Pancreas (tissue), 10 donors: ENCODE measurements around the gene PCDH15. TPM values are rescaled to one million over a fixed set of nuclear protein-coding genes. Genes with fewer than 3 reads are reported as not detected.

Experiments
- ATAC-seq, 4 donors: fragments of 200-7000 bp; cut with Tn5 transposase; one replicate each; pipeline versions ENCODE4 v1.8.0 to v1.9.1; 2020; ENCODE audit warnings: mild to moderate bottlenecking in 4 of 4, moderate library complexity in 4 of 4
- DNase-seq, 6 donors: peaks; one replicate each; pipeline ENCODE4 v3.0.0-alpha.2; 2020
- FAIRE-seq: peaks from 2 replicates; lab custom pipeline; 2012; peaks lifted over from hg19 to GRCh38; lab: Jason Lieb, UNC
- H3K27ac ChIP-seq, 4 donors: fragments of 200-600 bp; sonication (generic); 1 replicate in 3 of 4; 2 replicates in 1 of 4; pipeline versions ENCODE4 v1.5.0 to v1.8.0; 2020
- H3K27me3 ChIP-seq, 4 donors: fragments of 200-600 bp; one replicate each; pipeline ENCODE4 v1.8.0; 2021
- H3K36me3 ChIP-seq, 3 donors: fragments of 200-600 bp; sonication (generic) in 1 of 3; one replicate each; pipeline versions ENCODE4 v1.5.0 to v1.8.0; 2020 to 2021
- H3K4me1 ChIP-seq, 3 donors: fragments of 200-600 bp; one replicate each; pipeline ENCODE4 v1.8.0; 2021
- H3K4me3 ChIP-seq, 4 donors: fragments of 200-600 bp; sonication (generic) in 2 of 4; one replicate each; pipeline versions ENCODE4 v1.5.0 to v1.8.0; 2020 to 2021
- H3K9me3 ChIP-seq, 4 donors: fragments of 200-600 bp; one replicate each; pipeline ENCODE4 v1.8.0; 2021
- CTCF ChIP-seq, 4 donors: fragments of 200-600 bp; sonication (generic) in 3 of 4; IDR thresholded peaks; one replicate each; pipeline versions ENCODE4 v1.5.0 to v1.8.0; 2021; ENCODE audit warnings: antibody characterized with exemption in 4 of 4
- WGBS, 2 donors: extraction: QIAGEN DNeasy Blood & Tissue Kit; methylation state at CpG; one replicate each; pipeline ENCODE4 v1.1.7; 2013; 5-methylcytosine and 5-hydroxymethylcytosine counted together
- intact Hi-C, 3 donors: fragments of 100-400 bp; cut with DNase I; formaldehyde crosslinking; loops; one replicate each; pipeline versions ENCODE4 v1.11.1 to v1.14.2; 2022
- polyA plus RNA-seq, 2 donors: library from polyadenylated mRNA; stranded (reverse); fragments of 200-250 nt; gene quantifications; one replicate each; pipeline ENCODE4 v1.2.3, GENCODE V29; 2013
- total RNA-seq, 6 donors: library from RNA; stranded (reverse); fragmentation: NEBNext Ultra II Directional in 4 of 6; extraction: Animal tissue kit (Norgen Biotek cat#: 25700) in 4 of 6; gene quantifications; one replicate each; pipeline versions ENCODE4 v1.2.1 to v1.2.4, GENCODE V29; 2021 to 2023
- donor health status: healthy with polysubstance abuse.
- donor health status: DM: no; HTN: no; CAD: no; lungs with moderate emphysema.
- donor health status: DM: no; HTN: no; CAD: no.
- donor health status: control.
- donor health status: control.
- donor health status: Bipolar disorder and iron deficiency.
- donor health status: DM: yes; HTN: yes; CAD: no.
- donor health status: DM: no; HTN: no; CAD: no.
- donor health status: DM: no; HTN: no; CAD: no.
- donor health status: DM: yes; HTN: yes; CAD: no.

PCDH15 gene
- total and polyA plus RNA-seq, 8 donors = 0.31 TPM; not detected in 7

GRCh38 chr10:54477738-54478137, 323.3 kb downstream of the PCDH15 start:
- no peak for TF ChIP-seq CTCF (IDR thresholded peaks at IDR 0.05)
- no peaks in the 10 kb centered on the region for H3K36me3 ChIP-seq
- intact Hi-C loops = no loop called here
- H3K9me3 ChIP-seq = no peaks in the 10 kb centered on the region
- ATAC-seq = no peak
- H3K27ac ChIP-seq = no peak overlapping the region
- no peak overlapping the region for H3K4me3 ChIP-seq
- no peaks in the 10 kb centered on the region for H3K27me3 ChIP-seq
- DNase-seq = no peak
- no peak for FAIRE-seq
- 79 to 84% methylated on average over 4 of the region's 4 CpGs for WGBS, 2 donors
- H3K4me1 ChIP-seq = no peaks in the 10 kb centered on the region

- no peak for TF ChIP-seq CTCF (IDR thresholded peaks at IDR 0.05)
- no peak for FAIRE-seq
- intact Hi-C loops = no loop called here
Measured at GRCh38 chr10:54470324-54470631, 330.8 kb downstream of the PCDH15 start.

GRCh38 chr10:54469587-54470323, 331.3 kb downstream of the PCDH15 start:
- FAIRE-seq (no peak), DNase-seq (no peak), ATAC-seq (no peak)
- H3K27ac ChIP-seq = no peak overlapping the region
- H3K4me1 ChIP-seq = no peaks in the 10 kb centered on the region
- H3K9me3 ChIP-seq = no peaks in the 10 kb centered on the region
- WGBS, 2 donors = 63 to 64% methylated on average over 8 of the region's 8 CpGs
- TF ChIP-seq CTCF (IDR thresholded peaks at IDR 0.05) = no peak
- intact Hi-C loops = no loop called here
- H3K36me3 ChIP-seq = no peaks in the 10 kb centered on the region
- H3K4me3 ChIP-seq = no peak overlapping the region
- no peaks in the 10 kb centered on the region for H3K27me3 ChIP-seq

More at GRCh38 chr10:54470324-54470631, 330.8 kb downstream of the PCDH15 start:
- DNase-seq = no peak
- ATAC-seq = no peak
- Histone ChIP-seq H3K27me3 (no peaks in the 10 kb centered on the region), H3K4me1 (no peaks in the 10 kb centered on the region), H3K36me3 (no peaks in the 10 kb centered on the region), H3K4me3 (no peak overlapping the region), H3K9me3 (no peaks in the 10 kb centered on the region), H3K27ac (no peak overlapping the region)
- 78 to 82% methylated on average over 1 of the region's 1 CpG for WGBS, 2 donors

GRCh38 chr10:54454271-54454670, 346.8 kb downstream of the PCDH15 start:
- DNase-seq (no peak), ATAC-seq (no peak), FAIRE-seq (peak; percentile 86)
- no peaks in the 10 kb centered on the region for H3K36me3 ChIP-seq
- H3K27me3 ChIP-seq = no peaks in the 10 kb centered on the region
- H3K4me3 ChIP-seq = no peak overlapping the region
- H3K4me1 ChIP-seq = no peaks in the 10 kb centered on the region
- 61 to 69% methylated on average over 1 of the region's 1 CpG for WGBS, 2 donors
- H3K9me3 ChIP-seq = no peaks in the 10 kb centered on the region
- TF ChIP-seq CTCF (IDR thresholded peaks at IDR 0.05) = no peak
- no peak overlapping the region for H3K27ac ChIP-seq
- intact Hi-C loops = no loop called here

- no peak for DNase-seq
- TF ChIP-seq CTCF (IDR thresholded peaks at IDR 0.05) = no peak
- no peaks in the 10 kb centered on the region for H3K27me3 ChIP-seq
- no peak overlapping the region for H3K27ac ChIP-seq
- H3K4me3 ChIP-seq = no peak overlapping the region
- H3K36me3 ChIP-seq = no peaks in the 10 kb centered on the region
- H3K4me1 ChIP-seq = no peaks in the 10 kb centered on the region
- intact Hi-C loops = no loop called here
- no peak for ATAC-seq
- WGBS, 2 donors = 80 to 86% methylated on average over 1 of the region's 1 CpG
- H3K9me3 ChIP-seq = no peaks in the 10 kb centered on the region
- no peak for FAIRE-seq
Measured at GRCh38 chr10:54449056-54449455, 352.0 kb downstream of the PCDH15 start.
